Epidermal melanocyte (primary cell): ENCODE measurements around the gene ITGA8.

ENCODE experiments used
- DNase-seq: peaks from one replicate; pipeline ENCODE4 v3.0.0; 2011; ENCODE audit warnings: low spot score; ENCODE audit not compliant: insufficient read length

The ITGA8 gene

DNA sequence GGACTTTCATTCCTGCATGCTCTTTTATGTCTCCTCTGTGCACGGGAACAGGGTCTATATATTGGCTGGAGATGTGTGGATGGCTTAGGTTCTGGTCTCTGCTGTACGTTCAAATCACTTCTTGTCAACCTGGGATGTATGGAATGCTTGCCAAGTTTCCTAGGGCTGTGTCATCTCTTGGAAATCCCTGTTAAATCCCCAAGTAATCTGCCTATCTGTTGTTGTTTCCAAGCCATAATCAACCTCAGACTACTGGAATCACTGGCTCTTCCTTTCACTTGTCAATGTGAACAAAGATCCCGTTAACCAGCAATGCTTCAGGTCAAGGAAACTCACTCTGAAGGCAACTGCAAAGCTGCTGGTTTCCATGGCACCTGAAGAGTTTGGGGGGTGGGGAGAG is 255.3 kb downstream of the ITGA8 start:
- no peak for DNase-seq
